DMS153 (cell line): Measurements from ENCODE around the gene IKBKE.

Source experiments
- DNase-seq: peaks from one replicate; lab custom pipeline; 2025; lab: John Stamatoyannopoulos, UW

Gene IKBKE

GRCh38 chr1:206496131-206496793 is 26.0 kb downstream of the IKBKE start:
- peak; percentile 46 for DNase-seq

GRCh38 chr1:206497363-206497762 is 27.1 kb downstream of the IKBKE start:
- DNase-seq, result no peak

- DNase-seq, result no peak
Observed at GRCh38 chr1:206497774-206498173, 27.5 kb downstream of the IKBKE start.

- no peak for DNase-seq
Observed at GRCh38 chr1:206498685-206499084, 28.4 kb downstream of the IKBKE start.

- DNase-seq, result no peak
Observed at GRCh38 chr1:206500046-206500445, 29.8 kb downstream of the IKBKE start.

- no peak for DNase-seq
Observed at GRCh38 chr1:206501881-206502280, 31.6 kb downstream of the IKBKE start.

- no peak for DNase-seq
Observed at GRCh38 chr1:206502403-206502802, 32.1 kb downstream of the IKBKE start.

GRCh38 chr1:206502812-206503211 is 32.5 kb downstream of the IKBKE start:
- DNase-seq, result no peak

- DNase-seq, result no peak
Observed at GRCh38 chr1:206503591-206504362, 33.5 kb downstream of the IKBKE start.

GRCh38 chr1:206504363-206504713 is 34.1 kb downstream of the IKBKE start:
- no peak for DNase-seq

GRCh38 chr1:206505702-206506355 is 35.6 kb downstream of the IKBKE start:
- no peak for DNase-seq

- no peak for DNase-seq
Observed at GRCh38 chr1:206506405-206507283, 36.4 kb downstream of the IKBKE start.

- DNase-seq, result no peak
Observed at GRCh38 chr1:206507284-206508129, 37.2 kb downstream of the IKBKE start, which contains the start of gene RASSF5. TSS of gene RASSF5 (plus strand) at chr1:206507531. CDS start at chr1:206507603, 72 bp downstream.

GRCh38 chr1:206508130-206508889 is 38.0 kb downstream of the IKBKE start:
- no peak for DNase-seq

GRCh38 chr1:206508956-206509355 is 38.7 kb downstream of the IKBKE start:
- DNase-seq, result no peak

- no peak for DNase-seq
Observed at GRCh38 chr1:206509612-206510257, 39.5 kb downstream of the IKBKE start.

- no peak for DNase-seq
Observed at GRCh38 chr1:206510371-206510770, 40.1 kb downstream of the IKBKE start.

GRCh38 chr1:206511362-206512057 is 41.2 kb downstream of the IKBKE start:
- DNase-seq, result no peak
